MCF 10A (cell line): ENCODE results near the gene TMC4. TPM values are rescaled to one million over a fixed set of nuclear protein-coding genes. Genes with fewer than 3 reads are reported as not detected.

Experiments
- BruUV-seq: library from RNA; stranded (reverse); fragments of 400-500 nt; replicated peaks from 2 replicates; lab custom pipeline; 2021; lab: Mats Ljungman, UMichigan
- CTCF ChIA-PET: fragments of 300-600 bp; sonication (Branson Sonifier 250); formaldehyde crosslinking; extraction: SDS; loops from one replicate; lab custom pipeline; 2021; ENCODE audit warnings: antibody characterized with exemption, inconsistent platforms; lab: Yijun Ruan, JAX
- POLR2A ChIA-PET: fragments of 300-600, 350-650 bp; sonication (Branson Sonifier 250); formaldehyde crosslinking; extraction: SDS; loops from one replicate; lab custom pipeline; 2020; ENCODE audit warnings: antibody characterized with exemption, inconsistent platforms; lab: Yijun Ruan, JAX
- DNase-seq: peaks from one replicate; pipeline ENCODE4 v3.0.0-alpha.2; 2018; ENCODE audit not compliant: unreplicated experiment
- H3K27ac Mint-ChIP-seq: one replicate; pipeline ENCODE4 v1.8.0; 2022; ENCODE audit warnings: mild to moderate bottlenecking, low read depth, mixed read lengths; ENCODE audit not compliant: unreplicated experiment
- H3K27me3 Mint-ChIP-seq: one replicate; pipeline ENCODE4 v1.8.0; 2022; ENCODE audit warnings: mixed read lengths; ENCODE audit not compliant: insufficient read depth, unreplicated experiment
- H3K36me3 Mint-ChIP-seq: one replicate; pipeline ENCODE4 v1.8.0; 2022; ENCODE audit warnings: mild to moderate bottlenecking, moderate library complexity, mixed read lengths; ENCODE audit not compliant: insufficient read depth, unreplicated experiment
- H3K4me1 Mint-ChIP-seq: one replicate; pipeline ENCODE4 v1.8.0; 2022; ENCODE audit warnings: mixed read lengths; ENCODE audit not compliant: insufficient read depth, unreplicated experiment
- H3K4me3 Mint-ChIP-seq: one replicate; pipeline ENCODE4 v1.8.0; 2022; ENCODE audit warnings: mild to moderate bottlenecking, moderate library complexity, mixed read lengths; ENCODE audit not compliant: unreplicated experiment
- H3K9me3 Mint-ChIP-seq: one replicate; pipeline ENCODE4 v1.8.0; 2022; ENCODE audit warnings: mixed read lengths; ENCODE audit not compliant: unreplicated experiment
- intact Hi-C: fragments of 100-400 bp; cut with micrococcal nuclease; formaldehyde crosslinking; loops from 2 replicates; pipeline ENCODE4 v1.14.1; 2022
- total RNA-seq: library from RNA; stranded (reverse); gene quantifications from 2 replicates; pipeline ENCODE4 v1.2.3, GENCODE V29; 2022
- TF ChIP-seq, protein P1 (sequence below): fragments of 200-600 bp; IDR thresholded peaks from one replicate; pipeline ENCODE4 v1.8.0; 2022; ENCODE audit warnings: antibody characterized with exemption, mild to moderate bottlenecking; ENCODE audit not compliant: unreplicated experiment

TMC4 gene
- total RNA-seq, 1 experiment from 2014 or later, result 6.1 TPM

DNA sequence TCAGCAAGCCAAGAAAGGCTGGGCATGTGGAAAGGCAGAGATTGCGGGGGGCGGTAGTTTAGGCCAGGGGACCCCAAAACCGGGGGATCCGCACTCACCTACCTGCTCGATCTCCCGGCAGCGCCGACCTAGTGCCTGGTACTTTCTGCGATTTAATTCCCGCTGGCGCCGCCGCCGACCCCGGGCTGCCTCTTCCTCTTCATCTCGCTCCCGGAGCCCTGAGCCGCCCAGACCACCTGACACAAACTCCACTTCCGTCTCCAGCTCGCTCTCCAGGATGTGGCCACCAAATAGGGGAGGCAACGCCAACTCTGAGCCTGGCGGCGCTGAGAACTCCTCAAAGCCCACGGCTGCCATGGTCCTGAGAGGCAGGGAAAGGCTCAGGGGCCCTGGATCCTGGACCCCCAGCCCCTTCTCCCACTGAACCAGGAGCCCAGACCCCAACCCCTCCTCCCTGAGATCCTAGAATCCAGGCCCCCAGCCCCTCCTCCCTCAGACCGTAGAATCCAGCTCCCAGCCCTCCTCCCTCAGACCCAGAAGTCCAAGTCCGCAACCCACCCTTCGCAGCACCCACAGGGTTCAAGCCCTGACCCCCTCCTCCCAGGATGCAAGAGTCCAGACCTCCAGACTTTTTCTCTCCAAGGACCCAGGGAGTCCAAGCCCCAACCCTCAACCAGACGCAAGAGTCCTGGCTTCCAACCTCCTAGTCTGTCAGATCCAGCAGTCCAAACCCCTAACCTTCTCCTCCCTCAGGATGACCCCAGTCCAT lies 58.4 kb downstream of the TMC4 start:
- TF ChIP-seq, protein P1, sequence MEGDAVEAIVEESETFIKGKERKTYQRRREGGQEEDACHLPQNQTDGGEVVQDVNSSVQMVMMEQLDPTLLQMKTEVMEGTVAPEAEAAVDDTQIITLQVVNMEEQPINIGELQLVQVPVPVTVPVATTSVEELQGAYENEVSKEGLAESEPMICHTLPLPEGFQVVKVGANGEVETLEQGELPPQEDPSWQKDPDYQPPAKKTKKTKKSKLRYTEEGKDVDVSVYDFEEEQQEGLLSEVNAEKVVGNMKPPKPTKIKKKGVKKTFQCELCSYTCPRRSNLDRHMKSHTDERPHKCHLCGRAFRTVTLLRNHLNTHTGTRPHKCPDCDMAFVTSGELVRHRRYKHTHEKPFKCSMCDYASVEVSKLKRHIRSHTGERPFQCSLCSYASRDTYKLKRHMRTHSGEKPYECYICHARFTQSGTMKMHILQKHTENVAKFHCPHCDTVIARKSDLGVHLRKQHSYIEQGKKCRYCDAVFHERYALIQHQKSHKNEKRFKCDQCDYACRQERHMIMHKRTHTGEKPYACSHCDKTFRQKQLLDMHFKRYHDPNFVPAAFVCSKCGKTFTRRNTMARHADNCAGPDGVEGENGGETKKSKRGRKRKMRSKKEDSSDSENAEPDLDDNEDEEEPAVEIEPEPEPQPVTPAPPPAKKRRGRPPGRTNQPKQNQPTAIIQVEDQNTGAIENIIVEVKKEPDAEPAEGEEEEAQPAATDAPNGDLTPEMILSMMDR, result no peak
- peak overlapping the region; percentile 98 for H3K27ac Mint-ChIP-seq
- ChIA-PET CTCF (interaction anchor here (0.6 to 0.9 kb wide), 3 partner anchors 18 to 273 kb away, joined by 3 to 7 read pairs (median 3); no protein-coding TSS in a partner anchor), POLR2A (interaction anchor here (0.5 to 6.8 kb wide), 14 partner anchors 8 to 334 kb away, joined by 3 to 84 read pairs (median 4); partner anchors contain the start of genes CNOT3, LENG8, MBOAT7 and MYADM)
- no TSS peak for BruUV-seq
- DNase-seq, result no peak
- peaks cover 57% of the 10 kb centered on the region for H3K36me3 Mint-ChIP-seq
- H3K27me3 Mint-ChIP-seq, result no peaks in the 10 kb centered on the region
- H3K4me3 Mint-ChIP-seq, result peak overlapping the region; percentile 84
- intact Hi-C loops, result no loop called here
- no peaks in the 10 kb centered on the region for H3K9me3 Mint-ChIP-seq
- peaks cover 6% of the 10 kb centered on the region for H3K4me1 Mint-ChIP-seq

Other genes with a start within 250 kb of the TMC4 start
- gene CACNG8, start 210.2 kb downstream of the TMC4 start, total RNA-seq, result 0.16 TPM in 1 of 2 replicates, not detected in the other
- gene CACNG6, start 181.5 kb downstream of the TMC4 start, total RNA-seq, result not detected in 2 replicates
- not detected in 2 replicates for gene VSTM1, start 109.3 kb downstream of the TMC4 start, total RNA-seq
- not detected in 2 replicates for gene TARM1, start 91.8 kb downstream of the TMC4 start, total RNA-seq
- 2.9 and 9.2 TPM in 2 replicates for gene OSCAR, start 72.4 kb downstream of the TMC4 start, total RNA-seq
- 111 and 128 TPM in 2 replicates for gene NDUFA3, start 70.3 kb downstream of the TMC4 start, total RNA-seq
- 15.6 and 22.8 TPM in 2 replicates for gene TFPT, start 57.5 kb downstream of the TMC4 start, total RNA-seq
- gene PRPF31, start 57.4 kb downstream of the TMC4 start, total RNA-seq, result 52.8 and 59.7 TPM in 2 replicates
- gene CNOT3, start 35.4 kb downstream of the TMC4 start, total RNA-seq, result 63.2 and 80.5 TPM in 2 replicates
- 6.1 and 8.2 TPM in 2 replicates for gene LENG1, start 13.4 kb downstream of the TMC4 start, total RNA-seq
- 43.8 and 49.5 TPM in 2 replicates for gene MBOAT7, start 16.4 kb upstream of the TMC4 start, total RNA-seq
- gene TSEN34, start 18.1 kb upstream of the TMC4 start, total RNA-seq, result 28.0 and 40.1 TPM in 2 replicates
- 1,356 and 1,735 TPM in 2 replicates for gene RPS9, start 27.7 kb upstream of the TMC4 start, total RNA-seq
- not detected in 2 replicates for gene LILRB3, start 49.8 kb upstream of the TMC4 start, total RNA-seq
- not detected in 2 replicates for gene LILRA6, start 69.6 kb upstream of the TMC4 start, total RNA-seq
- gene LILRB5, start 84.1 kb upstream of the TMC4 start, total RNA-seq, result not detected in 2 replicates
- not detected in 2 replicates for gene LILRB2, start 108.0 kb upstream of the TMC4 start, total RNA-seq
- not detected in 2 replicates for gene LILRA5, start 140.0 kb upstream of the TMC4 start, total RNA-seq
- gene LILRA4, start 166.0 kb upstream of the TMC4 start, total RNA-seq, result not detected in 2 replicates
- gene LAIR1, start 191.8 kb upstream of the TMC4 start, total RNA-seq, result not detected in 2 replicates
- gene TTYH1, start 242.3 kb upstream of the TMC4 start, total RNA-seq, result not detected in 2 replicates